ENCODE data around the gene MEX3A. TPM values are rescaled to one million over a fixed set of nuclear protein-coding genes. Genes with fewer than 3 reads are reported as not detected.
A peak's percentile ranks its signal among the peaks of the same experiment; 100 is the strongest.

The MEX3A gene
- total and polyA plus RNA-seq, 4 donors: 0.52 to 1.3 (median 0.91) TPM

DNA sequence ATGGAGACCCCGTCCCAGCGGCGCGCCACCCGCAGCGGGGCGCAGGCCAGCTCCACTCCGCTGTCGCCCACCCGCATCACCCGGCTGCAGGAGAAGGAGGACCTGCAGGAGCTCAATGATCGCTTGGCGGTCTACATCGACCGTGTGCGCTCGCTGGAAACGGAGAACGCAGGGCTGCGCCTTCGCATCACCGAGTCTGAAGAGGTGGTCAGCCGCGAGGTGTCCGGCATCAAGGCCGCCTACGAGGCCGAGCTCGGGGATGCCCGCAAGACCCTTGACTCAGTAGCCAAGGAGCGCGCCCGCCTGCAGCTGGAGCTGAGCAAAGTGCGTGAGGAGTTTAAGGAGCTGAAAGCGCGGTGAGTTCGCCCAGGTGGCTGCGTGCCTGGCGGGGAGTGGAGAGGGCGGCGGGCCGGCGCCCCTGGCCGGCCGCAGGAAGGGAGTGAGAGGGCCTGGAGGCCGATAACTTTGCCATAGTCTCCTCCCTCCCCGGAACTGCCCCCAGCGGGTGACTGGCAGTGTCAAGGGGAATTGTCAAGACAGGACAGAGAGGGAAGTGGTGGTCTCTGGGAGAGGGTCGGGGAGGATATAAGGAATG lies 32.8 kb upstream of the MEX3A start:
- TF ChIP-seq HNF4A (conservative IDR thresholded peaks at IDR 0.05) (no peak), JUND (IDR thresholded peaks at IDR 0.05) (no peak)
- TF ChIP-seq, protein P1, sequence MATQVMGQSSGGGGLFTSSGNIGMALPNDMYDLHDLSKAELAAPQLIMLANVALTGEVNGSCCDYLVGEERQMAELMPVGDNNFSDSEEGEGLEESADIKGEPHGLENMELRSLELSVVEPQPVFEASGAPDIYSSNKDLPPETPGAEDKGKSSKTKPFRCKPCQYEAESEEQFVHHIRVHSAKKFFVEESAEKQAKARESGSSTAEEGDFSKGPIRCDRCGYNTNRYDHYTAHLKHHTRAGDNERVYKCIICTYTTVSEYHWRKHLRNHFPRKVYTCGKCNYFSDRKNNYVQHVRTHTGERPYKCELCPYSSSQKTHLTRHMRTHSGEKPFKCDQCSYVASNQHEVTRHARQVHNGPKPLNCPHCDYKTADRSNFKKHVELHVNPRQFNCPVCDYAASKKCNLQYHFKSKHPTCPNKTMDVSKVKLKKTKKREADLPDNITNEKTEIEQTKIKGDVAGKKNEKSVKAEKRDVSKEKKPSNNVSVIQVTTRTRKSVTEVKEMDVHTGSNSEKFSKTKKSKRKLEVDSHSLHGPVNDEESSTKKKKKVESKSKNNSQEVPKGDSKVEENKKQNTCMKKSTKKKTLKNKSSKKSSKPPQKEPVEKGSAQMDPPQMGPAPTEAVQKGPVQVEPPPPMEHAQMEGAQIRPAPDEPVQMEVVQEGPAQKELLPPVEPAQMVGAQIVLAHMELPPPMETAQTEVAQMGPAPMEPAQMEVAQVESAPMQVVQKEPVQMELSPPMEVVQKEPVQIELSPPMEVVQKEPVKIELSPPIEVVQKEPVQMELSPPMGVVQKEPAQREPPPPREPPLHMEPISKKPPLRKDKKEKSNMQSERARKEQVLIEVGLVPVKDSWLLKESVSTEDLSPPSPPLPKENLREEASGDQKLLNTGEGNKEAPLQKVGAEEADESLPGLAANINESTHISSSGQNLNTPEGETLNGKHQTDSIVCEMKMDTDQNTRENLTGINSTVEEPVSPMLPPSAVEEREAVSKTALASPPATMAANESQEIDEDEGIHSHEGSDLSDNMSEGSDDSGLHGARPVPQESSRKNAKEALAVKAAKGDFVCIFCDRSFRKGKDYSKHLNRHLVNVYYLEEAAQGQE (IDR thresholded peaks at IDR 0.05): peak; percentile 9
- H3K4me1 ChIP-seq (ENCODE audit: control insufficient read depth in 4 of 4, insufficient read depth in 4 of 4, low read length in 3 of 4): peaks cover 12 to 36% (median 23%) of the 10 kb centered on the region in 4 donors

DNA sequence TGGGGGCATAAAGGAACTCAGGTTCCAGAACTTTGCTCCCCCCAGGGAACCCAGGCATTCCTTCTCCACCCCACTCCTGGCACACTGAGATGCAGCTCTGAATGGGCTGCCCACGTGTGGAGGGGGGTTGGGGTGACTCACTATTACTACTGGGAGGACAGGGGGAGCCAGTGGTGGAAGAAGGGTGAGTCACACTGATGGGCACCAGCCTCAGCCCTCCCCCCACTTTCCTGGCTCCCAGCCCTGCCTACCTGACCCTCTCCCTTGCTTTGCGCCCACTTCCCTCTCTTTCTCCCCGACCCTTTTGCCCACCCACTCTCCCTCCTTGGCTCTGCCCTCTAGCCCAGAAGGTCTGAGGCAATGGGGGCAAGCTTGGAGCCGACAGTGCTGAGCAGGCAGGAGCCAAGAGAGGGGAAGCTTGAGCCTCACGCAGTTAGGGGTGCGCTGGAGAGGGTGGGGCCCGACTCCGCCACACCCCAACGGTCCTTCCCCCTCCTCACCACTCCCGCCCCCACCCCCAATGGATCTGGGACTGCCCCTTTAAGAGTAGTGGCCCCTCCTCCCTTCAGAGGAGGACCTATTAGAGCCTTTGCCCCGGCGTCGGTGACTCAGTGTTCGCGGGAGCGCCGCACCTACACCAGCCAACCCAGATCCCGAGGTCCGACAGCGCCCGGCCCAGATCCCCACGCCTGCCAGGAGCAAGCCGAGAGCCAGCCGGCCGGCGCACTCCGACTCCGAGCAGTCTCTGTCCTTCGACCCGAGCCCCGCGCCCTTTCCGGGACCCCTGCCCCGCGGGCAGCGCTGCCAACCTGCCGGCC lies 32.0 kb upstream of the MEX3A start, which contains the start of gene LMNA:
TSS of gene LMNA (plus strand) at position 611 of the 818 bp plus-strand sequence. CDS start 208 bp downstream, outside the sequence.
- no peaks in the 10 kb centered on the region for H3K36me3 ChIP-seq (ENCODE audit: control insufficient read depth in 4 of 4, insufficient read depth in 3 of 4, low read depth in 1 of 4, low read length in 3 of 4)
- H3K27me3 ChIP-seq (ENCODE audit: control insufficient read depth in 4 of 4, insufficient read depth in 4 of 4, low read length in 3 of 4): no peaks in the 10 kb centered on the region
- peak within 1 kb of the TSS; percentile 82 to 91 for H3K27ac ChIP-seq (ENCODE audit: low read depth in 1 of 2, low read length in 2 of 2)
- H3K9ac ChIP-seq (ENCODE audit: low read depth in 1 of 2, low read length in 2 of 2): peak within 1 kb of the TSS; percentile 91
- 4% methylated on average over 37 of the region's 37 CpGs for WGBS
- peak within 1 kb of the TSS; percentile 65 to 98 (median 69) for H3K4me3 ChIP-seq (ENCODE audit: low read depth in 1 of 3, low read length in 3 of 3)
- peaks cover 8 to 30% (median 19%) of the 10 kb centered on the region in 4 donors for H3K4me1 ChIP-seq (ENCODE audit: control insufficient read depth in 4 of 4, insufficient read depth in 4 of 4, low read length in 3 of 4)
- peak; percentile 84 for DNase-seq (ENCODE audit: low spot score)
- TF ChIP-seq, protein P2, sequence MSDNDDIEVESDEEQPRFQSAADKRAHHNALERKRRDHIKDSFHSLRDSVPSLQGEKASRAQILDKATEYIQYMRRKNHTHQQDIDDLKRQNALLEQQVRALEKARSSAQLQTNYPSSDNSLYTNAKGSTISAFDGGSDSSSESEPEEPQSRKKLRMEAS (IDR thresholded peaks at IDR 0.05): no peak
- TF ChIP-seq JUND (IDR thresholded peaks at IDR 0.05): peak; percentile 52 to 58
- TF ChIP-seq RXRA (IDR thresholded peaks at IDR 0.05): peak in 1 of 2 donors; percentile 42
- peak; percentile 88 for TF ChIP-seq TAF1 (conservative IDR thresholded peaks at IDR 0.05)
- TF ChIP-seq, protein P1 (IDR thresholded peaks at IDR 0.05): peak; percentile 74
- TF ChIP-seq HNF4A (conservative IDR thresholded peaks at IDR 0.05): peak in 1 of 2 donors; percentile 28
- no peaks in the 10 kb centered on the region for H3K9me3 ChIP-seq (ENCODE audit: control insufficient read depth in 4 of 4, low read length in 3 of 4)

More for the DNA sequence above, 32.8 kb upstream of the MEX3A start:
- Histone ChIP-seq H3K27ac (ENCODE audit: low read depth in 1 of 2, low read length in 2 of 2) (peak overlapping the region; percentile 82 to 91), H3K36me3 (ENCODE audit: control insufficient read depth in 4 of 4, insufficient read depth in 3 of 4, low read depth in 1 of 4, low read length in 3 of 4) (no peaks in the 10 kb centered on the region), H3K9me3 (ENCODE audit: control insufficient read depth in 4 of 4, low read length in 3 of 4) (no peaks in the 10 kb centered on the region), H3K4me3 (ENCODE audit: low read depth in 1 of 3, low read length in 3 of 3) (peak overlapping the region; percentile 65 to 98 (median 69)), H3K27me3 (ENCODE audit: control insufficient read depth in 4 of 4, insufficient read depth in 4 of 4, low read length in 3 of 4) (no peaks in the 10 kb centered on the region), H3K9ac (ENCODE audit: low read depth in 1 of 2, low read length in 2 of 2) (peak overlapping the region; percentile 91)
- WGBS: under 1% methylated on average over 49 of the region's 49 CpGs
- DNase-seq (ENCODE audit: low spot score): peak; percentile 64
